Loucy (cell line): ENCODE data around the gene TM9SF2.
"Not testable (repeated sequence)": the region's sequence is repeated elsewhere in the genome, so short reads cannot be mapped to it uniquely, and the experiment has no call there.

Experiments used
- H2AFZ ChIP-seq: fragments of 200-600 bp; sonication (generic); 2 replicates; pipeline ENCODE4 v1.6.0; 2016; ENCODE audit warnings: antibody characterized with exemption, mild to moderate bottlenecking, low read length, moderate library complexity
- H3F3A ChIP-seq: fragments of 200-600 bp; 2 replicates; pipeline ENCODE4 v1.6.0; 2016; ENCODE audit warnings: antibody characterized with exemption, low read depth, mild to moderate bottlenecking
- H3K27me3 ChIP-seq: fragments of 200-600 bp; sonication (generic); 2 replicates; pipeline ENCODE4 v1.6.1; 2014; ENCODE audit warnings: low read length, mild to moderate bottlenecking; ENCODE audit not compliant: insufficient read depth, poor library complexity, severe bottlenecking
- H3K36me3 ChIP-seq: fragments of 200-600 bp; sonication (generic); 2 replicates; pipeline ENCODE4 v1.6.1; 2016; ENCODE audit warnings: low read length; ENCODE audit not compliant: insufficient read depth
- H3K4me1 ChIP-seq: fragments of 200-600 bp; sonication (generic); 2 replicates; pipeline ENCODE4 v1.5.1; 2014; ENCODE audit warnings: low read length, mild to moderate bottlenecking; ENCODE audit not compliant: insufficient read depth, poor library complexity, severe bottlenecking
- H3K4me2 ChIP-seq: fragments of 200-600 bp; sonication (generic); 2 replicates; pipeline ENCODE4 v1.6.0; 2014; ENCODE audit warnings: antibody characterized with exemption, low read length, low read depth, mild to moderate bottlenecking; ENCODE audit not compliant: poor library complexity, severe bottlenecking
- H3K4me3 ChIP-seq: fragments of 200-600 bp; sonication (generic); 2 replicates; pipeline ENCODE4 v1.5.1; 2014; ENCODE audit warnings: low read length, mild to moderate bottlenecking, mixed read lengths; ENCODE audit not compliant: poor library complexity, severe bottlenecking
- H3K79me2 ChIP-seq: fragments of 200-600 bp; sonication (generic); 2 replicates; pipeline ENCODE4 v1.6.1; 2014; ENCODE audit warnings: low read length; ENCODE audit not compliant: insufficient read depth
- H3K9ac ChIP-seq: fragments of 200-600 bp; sonication (generic); 2 replicates; pipeline ENCODE4 v1.6.0; 2014; ENCODE audit warnings: mild to moderate bottlenecking, low read depth, low read length, moderate library complexity; ENCODE audit not compliant: poor library complexity, severe bottlenecking
- H3K9me2 ChIP-seq: fragments of 200-600 bp; sonication (generic); replicated peaks from 2 replicates; pipeline ENCODE4 v1.6.1; 2016; ENCODE audit warnings: low read depth, low read length, mixed read lengths
- H3K9me3 ChIP-seq: fragments of 200-600 bp; sonication (generic); 2 replicates; pipeline ENCODE4 v1.6.1; 2014; ENCODE audit warnings: mild to moderate bottlenecking, antibody characterized with exemption, low read length, low read depth; ENCODE audit not compliant: insufficient read depth
- H4K20me1 ChIP-seq: fragments of 200-600 bp; sonication (generic); 2 replicates; pipeline ENCODE4 v1.6.0; 2014; ENCODE audit warnings: antibody characterized with exemption, low read length, mild to moderate bottlenecking; ENCODE audit not compliant: insufficient read depth, poor library complexity, severe bottlenecking
- CTCF ChIP-seq: fragments of 200-600 bp; sonication (generic); conservative IDR thresholded peaks from 2 replicates; pipeline ENCODE4 v1.5.1; 2014; ENCODE audit warnings: mild to moderate bottlenecking, antibody characterized with exemption, low read length
- EZH2phosphoT487 ChIP-seq: fragments of 200-600 bp; IDR thresholded peaks from 2 replicates; pipeline ENCODE4 v1.6.1; 2018; ENCODE audit warnings: antibody characterized with exemption, mild to moderate bottlenecking, moderate library complexity, borderline replicate concordance

The TM9SF2 gene

DNA sequence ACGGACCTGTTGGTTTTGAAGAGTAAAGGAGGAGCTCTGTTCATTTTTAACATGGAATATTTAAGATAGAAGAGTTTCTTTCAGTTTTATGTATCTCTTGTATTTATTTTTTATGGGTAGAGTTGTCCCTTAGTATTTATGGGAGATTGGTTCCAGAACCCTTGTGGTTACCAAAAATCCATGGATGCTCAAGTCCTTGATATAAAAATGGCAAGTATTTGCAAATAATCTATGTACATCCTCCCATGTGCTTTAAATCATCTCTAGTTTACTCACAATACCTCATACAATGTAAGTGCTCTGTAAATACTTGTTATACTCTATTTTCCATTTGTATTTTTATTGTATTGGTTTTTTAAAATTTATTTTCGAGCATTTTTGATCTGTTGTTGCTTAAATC is 63.1 kb downstream of the TM9SF2 start:
- no peaks in the 10 kb centered on the region for H3F3A ChIP-seq
- no peaks in the 10 kb centered on the region for H3K4me1 ChIP-seq
- H3K9ac ChIP-seq = no peak overlapping the region
- no peaks in the 10 kb centered on the region for H4K20me1 ChIP-seq
- TF ChIP-seq EZH2phosphoT487 (no peak), CTCF (no peak)
- no peaks in the 10 kb centered on the region for H3K27me3 ChIP-seq
- H3K4me2 ChIP-seq = no peak overlapping the region
- no peak overlapping the region for H2AFZ ChIP-seq
- H3K9me3 ChIP-seq = no peaks in the 10 kb centered on the region; the same call in 1 of the 2 replicates
- H3K4me3 ChIP-seq = no peak overlapping the region
- H3K79me2 ChIP-seq = no peaks in the 10 kb centered on the region
- H3K36me3 ChIP-seq = peaks cover 44% of the 10 kb centered on the region
- no peaks in the 10 kb centered on the region for H3K9me2 ChIP-seq

- Histone ChIP-seq H3K4me2 (no peak overlapping the region), H3K9ac (no peak overlapping the region)
Observed at GRCh38 chr13:99565478-99566124, 64.3 kb downstream of the TM9SF2 start.

GRCh38 chr13:99566125-99567083 is 65.1 kb downstream of the TM9SF2 start:
- no peaks in the 10 kb centered on the region for H3K79me2 ChIP-seq
- H3K4me3 ChIP-seq = no peak overlapping the region
- no peaks in the 10 kb centered on the region for H3K9me2 ChIP-seq
- no peaks in the 10 kb centered on the region for H3F3A ChIP-seq
- no peaks in the 10 kb centered on the region for H3K27me3 ChIP-seq
- H2AFZ ChIP-seq = no peak overlapping the region
- no peaks in the 10 kb centered on the region; the same call in 1 of the 2 replicates for H3K9me3 ChIP-seq
- no peak overlapping the region for H3K9ac ChIP-seq
- TF ChIP-seq EZH2phosphoT487 (no peak), CTCF (no peak)
- H4K20me1 ChIP-seq = no peaks in the 10 kb centered on the region
- no peaks in the 10 kb centered on the region for H3K4me1 ChIP-seq
- no peak overlapping the region for H3K4me2 ChIP-seq
- peaks cover 28% of the 10 kb centered on the region for H3K36me3 ChIP-seq

More at GRCh38 chr13:99565478-99566124, 64.3 kb downstream of the TM9SF2 start:
- H3K4me3 ChIP-seq = no peak overlapping the region
- H3K79me2 ChIP-seq = no peaks in the 10 kb centered on the region
- no peaks in the 10 kb centered on the region for H3K9me2 ChIP-seq
- H2AFZ ChIP-seq = no peak overlapping the region
- no peaks in the 10 kb centered on the region; the same call in 1 of the 2 replicates for H3K9me3 ChIP-seq
- H3K27me3 ChIP-seq = no peaks in the 10 kb centered on the region
- peaks cover 34% of the 10 kb centered on the region for H3K36me3 ChIP-seq
- no peaks in the 10 kb centered on the region for H4K20me1 ChIP-seq
- H3K4me1 ChIP-seq = no peaks in the 10 kb centered on the region
- no peaks in the 10 kb centered on the region for H3F3A ChIP-seq
- no peak for TF ChIP-seq CTCF
- no peak for TF ChIP-seq EZH2phosphoT487

GRCh38 chr13:99568901-99569300 is 67.6 kb downstream of the TM9SF2 start:
- not testable (repeated sequence) for H2AFZ ChIP-seq, H3K4me3 ChIP-seq, H3F3A ChIP-seq, H3K9ac ChIP-seq, H3K9me2 ChIP-seq, H4K20me1 ChIP-seq, H3K79me2 ChIP-seq, H3K4me1 ChIP-seq, H3K4me2 ChIP-seq, H3K9me3 ChIP-seq, H3K27me3 ChIP-seq, H3K36me3 ChIP-seq
